ENCODE data around the gene NHSL2. TPM values are rescaled to one million over a fixed set of nuclear protein-coding genes. Genes with fewer than 3 reads are reported as not detected.

The NHSL2 gene
- total RNA-seq, 2 donors from 2014 or later, result 1.0 to 4.1 TPM

DNA sequence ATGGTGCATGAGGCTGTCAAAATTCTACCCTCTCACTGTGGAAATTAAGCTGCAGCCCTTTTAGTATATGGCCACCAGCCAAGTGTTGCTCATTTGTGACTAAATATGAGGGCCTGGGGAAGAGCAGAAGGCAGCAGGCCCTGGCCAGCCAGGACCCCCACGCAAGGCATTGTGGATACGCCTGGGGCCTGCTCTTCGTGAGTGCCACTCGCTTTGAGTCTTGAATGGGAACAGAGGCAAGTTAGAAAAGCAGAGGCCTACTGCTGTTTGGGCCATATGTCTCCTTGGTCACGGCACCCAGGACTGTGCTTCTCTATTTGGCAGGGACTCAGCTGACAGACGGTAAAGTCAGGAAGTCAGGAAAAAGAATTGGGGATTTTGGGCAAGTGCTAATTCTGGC lies 210.2 kb downstream of the NHSL2 start:
- no peaks in the 10 kb centered on the region for H3K9me3 ChIP-seq
- H3K4me3 ChIP-seq, result no peak overlapping the region
- no peaks in the 10 kb centered on the region for H3K4me1 ChIP-seq
- H3K27me3 ChIP-seq, result no peaks in the 10 kb centered on the region
- DNase-seq, result no peak
- H3K36me3 ChIP-seq, result no peaks in the 10 kb centered on the region
- TF ChIP-seq, protein P1, sequence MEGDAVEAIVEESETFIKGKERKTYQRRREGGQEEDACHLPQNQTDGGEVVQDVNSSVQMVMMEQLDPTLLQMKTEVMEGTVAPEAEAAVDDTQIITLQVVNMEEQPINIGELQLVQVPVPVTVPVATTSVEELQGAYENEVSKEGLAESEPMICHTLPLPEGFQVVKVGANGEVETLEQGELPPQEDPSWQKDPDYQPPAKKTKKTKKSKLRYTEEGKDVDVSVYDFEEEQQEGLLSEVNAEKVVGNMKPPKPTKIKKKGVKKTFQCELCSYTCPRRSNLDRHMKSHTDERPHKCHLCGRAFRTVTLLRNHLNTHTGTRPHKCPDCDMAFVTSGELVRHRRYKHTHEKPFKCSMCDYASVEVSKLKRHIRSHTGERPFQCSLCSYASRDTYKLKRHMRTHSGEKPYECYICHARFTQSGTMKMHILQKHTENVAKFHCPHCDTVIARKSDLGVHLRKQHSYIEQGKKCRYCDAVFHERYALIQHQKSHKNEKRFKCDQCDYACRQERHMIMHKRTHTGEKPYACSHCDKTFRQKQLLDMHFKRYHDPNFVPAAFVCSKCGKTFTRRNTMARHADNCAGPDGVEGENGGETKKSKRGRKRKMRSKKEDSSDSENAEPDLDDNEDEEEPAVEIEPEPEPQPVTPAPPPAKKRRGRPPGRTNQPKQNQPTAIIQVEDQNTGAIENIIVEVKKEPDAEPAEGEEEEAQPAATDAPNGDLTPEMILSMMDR (IDR thresholded peaks at IDR 0.05), result no peak
- peak overlapping the region; percentile 28 for H3K27ac ChIP-seq
- intact Hi-C loops (cut with DNase I), result no loop called here
- no peak overlapping the region for H3K9ac ChIP-seq (ENCODE audit: low read depth in 2 of 2, low read length in 2 of 2)

DNA sequence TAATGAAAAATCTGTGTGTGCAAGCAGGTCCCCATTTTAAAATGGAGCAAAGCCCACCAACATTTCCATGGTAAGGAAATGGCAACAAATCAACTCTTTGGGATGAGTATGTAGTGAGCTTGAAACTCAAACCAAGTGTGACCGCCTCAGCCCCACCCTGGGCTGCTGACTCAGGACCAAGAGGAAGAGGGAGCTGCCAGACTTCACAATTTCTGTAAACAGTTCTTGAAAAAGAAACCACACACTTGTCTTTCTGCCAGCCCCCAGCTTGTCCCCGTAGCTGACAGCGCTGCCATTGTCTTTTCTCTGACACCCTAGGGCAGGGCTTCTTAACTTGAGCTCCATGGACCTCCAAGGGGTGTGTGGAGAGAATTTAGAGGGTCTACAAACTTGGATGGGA lies 210.7 kb downstream of the NHSL2 start:
- no peak overlapping the region for H3K9ac ChIP-seq (ENCODE audit: low read depth in 2 of 2, low read length in 2 of 2)
- H3K36me3 ChIP-seq, result no peaks in the 10 kb centered on the region
- DNase-seq, result peak; percentile 32
- TF ChIP-seq, protein P1 (IDR thresholded peaks at IDR 0.05), result no peak
- no peak overlapping the region for H3K4me3 ChIP-seq
- H3K4me1 ChIP-seq, result no peaks in the 10 kb centered on the region
- peak overlapping the region; percentile 28 for H3K27ac ChIP-seq
- H3K27me3 ChIP-seq, result no peaks in the 10 kb centered on the region
- intact Hi-C loops (cut with DNase I), result no loop called here
- no peaks in the 10 kb centered on the region for H3K9me3 ChIP-seq

DNA sequence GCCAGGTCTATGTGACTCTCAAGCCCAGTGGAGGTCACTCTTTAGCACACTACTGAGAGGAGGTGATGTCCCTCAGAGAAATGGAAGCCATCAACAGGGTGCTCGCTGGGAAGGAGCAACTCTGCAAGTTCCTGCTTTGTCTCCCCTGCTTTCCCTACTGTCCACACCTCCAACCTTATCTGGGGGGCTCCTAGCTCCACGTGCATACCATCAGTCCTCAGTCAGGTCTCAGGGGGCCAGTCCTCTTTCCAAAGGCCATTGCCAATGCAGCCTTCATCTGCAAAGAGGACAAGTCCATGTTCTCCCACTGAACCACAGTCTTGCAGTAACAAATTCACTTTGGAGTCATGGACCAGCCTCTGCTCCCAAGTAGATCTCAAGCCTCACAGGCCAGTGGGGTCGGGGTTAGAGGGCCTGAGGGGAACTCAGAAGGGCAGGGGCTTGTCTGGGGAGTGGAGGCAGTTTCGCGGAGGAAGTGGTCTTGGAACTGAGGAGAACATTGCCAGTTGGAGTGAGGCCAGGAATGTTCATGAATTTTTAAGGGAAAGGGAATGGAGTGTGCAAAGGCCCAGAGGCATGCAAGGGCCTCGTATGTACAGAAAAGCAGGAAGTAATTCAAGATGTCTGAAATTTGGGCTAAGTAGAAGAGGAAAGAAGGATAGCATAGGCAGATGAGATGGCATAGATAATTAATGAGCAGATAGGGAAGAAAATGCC lies 212.1 kb downstream of the NHSL2 start:
- H3K27ac ChIP-seq, result no peak overlapping the region

DNA sequence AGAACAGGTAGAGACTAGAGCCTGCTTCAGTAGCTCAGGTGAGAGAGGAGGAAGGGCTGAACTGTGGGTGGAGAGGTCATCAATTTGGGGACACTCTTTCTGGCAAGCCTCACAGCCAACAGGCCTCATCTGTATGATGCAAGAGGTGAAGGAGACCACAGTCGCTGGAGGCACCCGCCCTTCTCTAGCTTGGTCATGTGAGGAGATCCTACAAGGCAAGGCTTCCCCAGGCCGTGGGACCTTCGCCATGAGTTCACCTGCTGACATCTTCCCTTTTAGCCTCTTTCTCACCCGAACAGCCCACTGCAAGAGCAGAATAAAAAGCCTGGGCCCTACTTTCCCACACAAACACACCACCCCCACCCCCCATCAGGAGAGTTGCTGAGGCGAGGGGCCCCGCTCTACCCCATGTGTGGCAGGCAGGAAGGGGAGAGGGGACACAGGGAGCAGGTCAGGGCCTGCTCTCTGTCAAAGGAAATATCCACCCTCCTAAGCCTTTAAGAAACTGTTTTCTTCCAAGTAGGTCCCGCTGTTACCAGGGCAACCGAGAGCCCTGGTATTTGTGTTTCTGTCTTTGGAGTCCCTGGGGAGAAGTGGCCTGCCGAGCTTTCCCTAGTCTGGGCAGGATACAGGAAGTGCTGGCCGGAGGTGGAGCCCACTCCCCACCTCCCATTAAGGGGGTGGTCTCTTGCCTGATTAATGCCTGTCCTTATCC lies 213.0 kb downstream of the NHSL2 start:
- no peaks in the 10 kb centered on the region for H3K9me3 ChIP-seq
- no peak for DNase-seq
- TF ChIP-seq, protein P1 (IDR thresholded peaks at IDR 0.05), result no peak
- no peaks in the 10 kb centered on the region for H3K27me3 ChIP-seq
- H3K4me3 ChIP-seq, result no peak overlapping the region
- H3K27ac ChIP-seq, result no peak overlapping the region
- intact Hi-C loops (cut with DNase I), result no loop called here
- H3K36me3 ChIP-seq, result no peaks in the 10 kb centered on the region
- no peak overlapping the region for H3K9ac ChIP-seq (ENCODE audit: low read depth in 2 of 2, low read length in 2 of 2)
- H3K4me1 ChIP-seq, result no peaks in the 10 kb centered on the region

More for the DNA sequence above, 212.1 kb downstream of the NHSL2 start:
- H3K9me3 ChIP-seq, result no peaks in the 10 kb centered on the region
- DNase-seq, result no peak
- no peak overlapping the region for H3K4me3 ChIP-seq
- no peaks in the 10 kb centered on the region for H3K36me3 ChIP-seq
- TF ChIP-seq, protein P1 (IDR thresholded peaks at IDR 0.05), result no peak
- no peaks in the 10 kb centered on the region for H3K27me3 ChIP-seq
- no peak overlapping the region for H3K9ac ChIP-seq (ENCODE audit: low read depth in 2 of 2, low read length in 2 of 2)
- intact Hi-C loops (cut with DNase I), result no loop called here
- no peaks in the 10 kb centered on the region for H3K4me1 ChIP-seq

DNA sequence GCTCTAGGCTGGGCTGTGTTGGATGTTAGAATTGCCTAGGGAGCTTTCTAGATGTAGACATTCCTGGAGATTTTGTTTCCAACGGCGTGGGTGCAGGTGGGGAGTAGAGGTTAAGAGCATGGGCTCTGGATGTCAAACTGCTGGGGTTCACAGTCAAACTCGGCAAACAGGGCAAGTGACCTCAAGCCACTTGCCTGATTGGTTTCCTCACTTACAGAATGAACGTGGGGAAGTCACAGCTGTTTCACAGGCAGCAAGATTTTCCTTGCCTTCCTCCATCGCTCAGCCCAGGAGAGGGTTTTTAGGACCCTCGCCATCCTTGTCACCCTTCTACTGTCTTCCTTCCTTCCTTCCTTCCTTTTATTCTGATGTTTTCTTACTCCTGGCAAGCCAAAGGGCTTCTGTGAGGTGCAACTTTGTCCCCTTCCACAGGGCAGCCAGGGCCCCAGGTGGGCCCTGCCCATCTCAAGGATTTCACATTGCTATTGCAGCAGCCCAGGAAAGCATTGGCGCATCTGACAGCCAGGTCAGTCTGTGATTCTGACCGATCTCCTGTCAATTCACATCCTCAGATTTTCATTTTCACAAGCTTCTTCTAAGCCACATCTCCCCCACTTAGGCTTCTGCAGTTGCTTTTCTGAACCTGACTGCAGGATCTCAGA lies 214.0 kb downstream of the NHSL2 start:
- H3K9ac ChIP-seq (ENCODE audit: low read depth in 2 of 2, low read length in 2 of 2), result no peak overlapping the region
- intact Hi-C loops (cut with DNase I), result loop anchor here (5.0 kb wide), 2 partner anchors 107 to 127 kb away; no protein-coding TSS in a partner anchor
- TF ChIP-seq, protein P1 (IDR thresholded peaks at IDR 0.05), result no peak
- no peaks in the 10 kb centered on the region for H3K36me3 ChIP-seq
- no peaks in the 10 kb centered on the region for H3K9me3 ChIP-seq
- no peak overlapping the region for H3K27ac ChIP-seq
- H3K4me1 ChIP-seq, result no peaks in the 10 kb centered on the region
- DNase-seq, result no peak
- no peaks in the 10 kb centered on the region for H3K27me3 ChIP-seq
- no peak overlapping the region for H3K4me3 ChIP-seq
